Left ventricle myocardium inferior (tissue), 1 donor: Measurements from ENCODE around the gene CHPF. TPM values are rescaled to one million over a fixed set of nuclear protein-coding genes. Genes with fewer than 3 reads are reported as not detected.

Source experiments
- DNase-seq: peaks from one replicate; pipeline ENCODE4 v3.0.0-alpha.2; 2020
- H3K27ac ChIP-seq: fragments of 200-600 bp; replicated peaks from 2 replicates; pipeline ENCODE4 v1.8.0; 2021
- H3K27me3 ChIP-seq: fragments of 200-600 bp; 2 replicates; pipeline ENCODE4 v1.8.0; 2021; ENCODE audit warnings: low read depth
- H3K36me3 ChIP-seq: fragments of 200-600 bp; 2 replicates; pipeline ENCODE4 v1.8.0; 2021
- H3K4me1 ChIP-seq: fragments of 200-600 bp; 2 replicates; pipeline ENCODE4 v1.8.0; 2021
- H3K4me3 ChIP-seq: fragments of 200-600 bp; 2 replicates; pipeline ENCODE4 v1.8.0; 2021; ENCODE audit warnings: mild to moderate bottlenecking, moderate library complexity
- H3K9me3 ChIP-seq: fragments of 200-600 bp; replicated peaks from 2 replicates; pipeline ENCODE4 v1.8.0; 2021
- CTCF ChIP-seq: fragments of 200-600 bp; IDR thresholded peaks from 2 replicates; pipeline ENCODE4 v1.8.0; 2021; ENCODE audit warnings: antibody characterized with exemption, mild to moderate bottlenecking, borderline replicate concordance
- intact Hi-C: fragments of 100-400 bp; cut with micrococcal nuclease; formaldehyde crosslinking; loops from one replicate; pipeline ENCODE4 v1.11.0; 2022
- total RNA-seq: library from RNA; stranded (reverse); fragmentation: NEBNext Ultra II Directional; extraction: Animal tissue kit (Norgen Biotek cat#: 25700); gene quantifications from one replicate; pipeline ENCODE4 v1.2.1, GENCODE V29; 2021
- donor health status: DM: no; HTN: yes; CAD: no; lungs with severe emphysema.

Gene CHPF
- total RNA-seq, 1 donor from 2014 or later, result 104 TPM

- no peaks in the 10 kb centered on the region for H3K9me3 ChIP-seq
- TF ChIP-seq CTCF, result no peak
- peaks cover 19% of the 10 kb centered on the region for H3K27me3 ChIP-seq
- H3K4me3 ChIP-seq, result peak overlapping the region; percentile 75
- intact Hi-C loops, result no loop called here
- peaks cover 31% of the 10 kb centered on the region for H3K36me3 ChIP-seq
- no peak overlapping the region for H3K27ac ChIP-seq
- peaks cover 54% of the 10 kb centered on the region for H3K4me1 ChIP-seq
- DNase-seq, result no peak
Measured at GRCh38 chr2:219499555-219499954, 44.1 kb downstream of the CHPF start.

- intact Hi-C loops, result no loop called here
- Histone ChIP-seq H3K9me3 (no peaks in the 10 kb centered on the region), H3K27me3 (peaks cover 20% of the 10 kb centered on the region), H3K27ac (peak overlapping the region; percentile 99), H3K36me3 (peaks cover 26% of the 10 kb centered on the region), H3K4me1 (peaks cover 55% of the 10 kb centered on the region), H3K4me3 (peak overlapping the region; percentile 75)
- no peak for TF ChIP-seq CTCF
- DNase-seq, result no peak
Measured at GRCh38 chr2:219499058-219499307, 44.6 kb downstream of the CHPF start.

- intact Hi-C loops, result no loop called here
- peaks cover 55% of the 10 kb centered on the region for H3K4me1 ChIP-seq
Measured at GRCh38 chr2:219498280-219499057, 45.1 kb downstream of the CHPF start, which contains the start of gene GMPPA. TSS of gene GMPPA (plus strand) at chr2:219498891. CDS start at chr2:219499976, 1,085 bp downstream.

GRCh38 chr2:219497495-219498279, 45.9 kb downstream of the CHPF start:
- Histone ChIP-seq H3K4me1 (peaks cover 55% of the 10 kb centered on the region), H3K27me3 (peaks cover 33% of the 10 kb centered on the region), H3K27ac (peak overlapping the region; percentile 99), H3K4me3 (peak overlapping the region; percentile 75), H3K9me3 (no peaks in the 10 kb centered on the region), H3K36me3 (peaks cover 14% of the 10 kb centered on the region)
- no peak for TF ChIP-seq CTCF
- DNase-seq, result peak; percentile 95
- intact Hi-C loops, result no loop called here

More at GRCh38 chr2:219498280-219499057, 45.1 kb downstream of the CHPF start, which contains the start of gene GMPPA:
- peak; percentile 28 for TF ChIP-seq CTCF
- Histone ChIP-seq H3K27ac (peak within 1 kb of the TSS; percentile 99), H3K9me3 (no peaks in the 10 kb centered on the region), H3K27me3 (peaks cover 25% of the 10 kb centered on the region), H3K4me3 (peak within 1 kb of the TSS; percentile 75), H3K36me3 (peaks cover 20% of the 10 kb centered on the region)
- DNase-seq, result peak; percentile 95

GRCh38 chr2:219496825-219497494, 46.6 kb downstream of the CHPF start:
- H3K36me3 ChIP-seq, result peaks cover 6% of the 10 kb centered on the region
- DNase-seq, result no peak
- H3K27me3 ChIP-seq, result peaks cover 40% of the 10 kb centered on the region
- H3K4me1 ChIP-seq, result peaks cover 55% of the 10 kb centered on the region
- H3K4me3 ChIP-seq, result peak overlapping the region; percentile 75
- no peak for TF ChIP-seq CTCF
- peak overlapping the region; percentile 99 for H3K27ac ChIP-seq
- no peaks in the 10 kb centered on the region for H3K9me3 ChIP-seq
- intact Hi-C loops, result no loop called here
